NCI-H82 treated with DMSO at 0.1 percent for 48 hours (cell line): ENCODE results near the gene MCOLN1.
"Not testable (repeated sequence)": the region's sequence is repeated elsewhere in the genome, so short reads cannot be mapped to it uniquely, and the experiment has no call there.

ENCODE experiments used
- DNase-seq: peaks from one replicate; lab custom pipeline; 2025; ENCODE audit not compliant: unreplicated experiment; lab: John Stamatoyannopoulos, UW

MCOLN1 gene

DNA sequence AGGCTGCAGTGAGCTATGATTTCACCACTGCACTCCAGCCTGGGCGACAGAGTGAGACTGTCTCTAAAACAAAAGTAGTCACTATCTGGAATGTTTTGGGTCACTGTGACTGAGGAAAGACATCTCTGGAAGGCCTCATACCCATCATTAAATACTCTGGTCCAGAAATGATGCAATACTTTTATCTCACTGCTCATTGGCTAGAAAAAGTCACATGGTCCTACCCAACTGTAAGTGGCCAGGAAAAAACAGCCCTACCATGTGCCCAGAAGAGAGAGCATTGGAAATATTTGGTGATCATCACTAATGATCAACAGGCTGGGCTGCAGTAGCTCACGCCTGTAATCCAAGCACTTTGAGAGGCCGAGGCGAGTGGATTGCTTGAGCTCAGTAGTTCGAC, 42.9 kb downstream of the MCOLN1 start:
- no peak for DNase-seq

DNA sequence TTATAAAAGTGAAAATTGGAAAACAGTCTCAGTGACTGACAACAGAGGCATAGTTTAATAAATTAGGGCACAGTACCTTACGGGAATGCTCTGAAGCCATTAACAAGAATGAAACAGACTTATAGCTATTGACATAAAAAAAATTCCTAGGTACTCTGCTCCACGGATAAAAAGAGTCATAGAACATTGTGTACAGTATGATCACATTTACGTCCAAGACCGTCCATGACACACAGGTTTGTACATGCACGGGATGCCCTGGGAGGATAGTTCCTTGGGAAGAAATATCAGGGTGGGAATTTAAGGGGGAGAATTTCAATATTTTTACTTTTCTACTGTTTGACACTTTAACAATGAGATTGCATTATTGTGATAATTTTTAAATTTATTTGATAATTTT, 48.3 kb downstream of the MCOLN1 start:
- DNase-seq, result no peak

DNA sequence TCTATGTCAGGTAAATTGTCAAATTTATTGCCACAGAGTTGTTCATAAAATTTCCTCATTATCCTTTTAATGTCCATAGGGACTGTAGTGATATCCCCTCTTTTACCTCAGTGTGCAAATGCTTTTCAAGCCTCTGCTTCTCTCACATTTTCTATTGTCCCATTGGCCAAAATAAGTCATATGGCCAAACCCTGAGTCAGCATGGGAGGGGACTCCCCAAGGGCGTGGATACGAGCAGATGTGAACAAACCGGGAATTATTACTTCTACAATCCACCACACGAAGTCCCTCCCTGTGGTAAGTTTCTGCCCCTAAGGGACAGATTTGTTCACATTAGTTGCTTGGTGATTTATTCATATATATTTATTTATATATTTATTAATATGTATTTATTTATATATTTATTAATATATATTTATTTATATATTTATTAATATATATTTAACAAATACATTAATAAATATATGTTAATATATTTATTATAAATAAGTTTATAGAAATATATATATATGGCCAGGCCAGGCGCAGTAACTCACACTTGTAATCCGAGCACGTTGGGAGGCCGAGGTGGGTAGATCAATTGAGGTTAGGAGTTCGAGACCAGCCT, 53.1 kb downstream of the MCOLN1 start:
- DNase-seq, result no peak

DNA sequence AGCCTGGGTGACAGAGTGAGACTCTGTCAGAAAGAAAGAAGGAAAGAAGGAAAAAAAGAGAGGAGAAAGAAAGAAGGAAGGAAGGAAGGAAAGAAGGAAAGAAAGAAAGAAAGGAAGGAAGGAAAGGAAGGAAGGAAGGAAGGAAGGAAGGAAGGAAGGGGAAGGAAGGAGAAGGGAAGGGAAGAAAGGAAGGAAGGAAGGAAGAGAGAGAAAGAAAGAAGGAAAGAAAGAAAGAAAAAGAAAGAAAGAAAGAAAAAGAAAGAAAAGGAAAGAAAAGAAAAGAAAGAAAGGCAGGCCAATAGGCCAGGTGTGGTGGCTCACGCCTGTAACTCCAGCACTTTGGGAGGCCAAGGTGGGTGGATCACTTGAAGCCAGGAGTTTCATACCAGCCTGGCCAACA, 55.0 kb downstream of the MCOLN1 start:
- DNase-seq, result not testable (repeated sequence)

DNA sequence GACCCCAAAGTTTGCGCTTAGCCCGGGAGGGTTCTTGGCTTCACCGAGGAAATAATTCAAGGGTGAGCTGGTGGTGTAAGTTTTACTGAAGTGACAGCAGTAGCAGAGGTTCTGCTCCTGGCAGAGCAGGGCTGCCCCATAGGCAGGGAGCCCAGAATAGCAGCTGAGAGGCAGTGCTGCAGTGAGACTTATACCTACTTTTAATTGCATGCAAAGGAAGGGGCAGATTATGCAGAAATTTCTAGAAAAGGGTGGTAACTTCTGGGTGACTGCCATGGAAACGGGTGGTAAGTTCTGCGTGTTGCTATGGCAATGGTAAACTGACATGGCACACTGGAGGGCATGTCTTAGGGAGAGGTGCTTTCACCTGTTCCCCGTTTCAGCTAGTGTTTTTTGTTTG, 55.7 kb downstream of the MCOLN1 start:
- DNase-seq, result no peak

DNA sequence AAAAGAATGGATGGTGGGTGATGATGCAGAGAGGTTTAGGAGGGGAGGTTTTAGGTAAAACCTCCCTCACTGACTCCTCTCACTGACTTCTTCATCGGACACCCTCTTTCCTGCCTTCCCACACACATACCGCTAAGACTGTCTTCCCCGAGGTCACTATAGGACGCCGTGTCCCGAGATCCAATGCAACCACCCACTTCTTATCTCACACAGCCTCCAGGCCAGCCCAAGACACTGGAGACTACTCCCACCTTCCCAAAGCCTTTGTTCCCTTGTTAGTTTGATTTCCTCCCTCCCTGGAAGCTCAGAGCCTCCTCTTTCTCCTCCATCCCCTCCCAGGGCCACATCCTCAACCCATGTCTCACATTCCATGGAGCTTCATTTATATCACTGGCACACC, 56.8 kb downstream of the MCOLN1 start:
- DNase-seq, result no peak

DNA sequence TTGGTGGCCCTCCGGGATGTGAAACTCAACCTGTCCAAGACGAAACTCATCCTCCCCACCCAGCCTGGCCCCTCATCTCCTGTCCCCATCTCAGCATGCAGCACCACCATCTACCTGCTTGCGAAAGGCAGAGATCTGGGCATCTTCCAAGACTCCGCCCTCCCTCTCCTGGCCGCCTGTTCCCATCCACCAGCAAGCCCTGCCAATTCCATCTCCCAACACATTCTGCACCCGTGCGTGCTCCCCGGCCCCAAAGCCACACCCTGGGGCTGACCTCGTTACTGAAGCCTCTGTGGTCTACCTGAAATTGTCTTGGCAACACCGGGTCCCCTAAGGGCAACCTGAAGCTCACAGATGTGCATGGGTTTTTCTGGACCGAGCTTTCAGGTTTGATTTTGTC, 60.0 kb downstream of the MCOLN1 start:
- no peak for DNase-seq
